Cardiac fibroblast (primary cell): Measurements from ENCODE around the gene TBL3.
A peak's percentile ranks its signal among the peaks of the same experiment; 100 is the strongest.

Experiments
- DNase-seq, 2 donors: peaks; one replicate each; pipeline versions ENCODE4 v3.0.0 to v3.0.0-alpha.2; 2010; ENCODE audit warnings: low read depth in 2 of 2
- H3K4me3 ChIP-seq, 2 donors: replicated peaks in 1 of 2; 1 replicate in 1 of 2; 2 replicates in 1 of 2; pipeline ENCODE4 v1.5.1; 2011; ENCODE audit warnings: low read depth in 2 of 2, low read length in 2 of 2, mild to moderate bottlenecking in 2 of 2, moderate library complexity in 1 of 2
- TF ChIP-seq, protein P1 (sequence below): IDR thresholded peaks from one replicate; pipeline ENCODE4 v1.5.1; 2011; ENCODE audit warnings: low read depth, mild to moderate bottlenecking, low read length, inconsistent platforms

TBL3 gene

DNA sequence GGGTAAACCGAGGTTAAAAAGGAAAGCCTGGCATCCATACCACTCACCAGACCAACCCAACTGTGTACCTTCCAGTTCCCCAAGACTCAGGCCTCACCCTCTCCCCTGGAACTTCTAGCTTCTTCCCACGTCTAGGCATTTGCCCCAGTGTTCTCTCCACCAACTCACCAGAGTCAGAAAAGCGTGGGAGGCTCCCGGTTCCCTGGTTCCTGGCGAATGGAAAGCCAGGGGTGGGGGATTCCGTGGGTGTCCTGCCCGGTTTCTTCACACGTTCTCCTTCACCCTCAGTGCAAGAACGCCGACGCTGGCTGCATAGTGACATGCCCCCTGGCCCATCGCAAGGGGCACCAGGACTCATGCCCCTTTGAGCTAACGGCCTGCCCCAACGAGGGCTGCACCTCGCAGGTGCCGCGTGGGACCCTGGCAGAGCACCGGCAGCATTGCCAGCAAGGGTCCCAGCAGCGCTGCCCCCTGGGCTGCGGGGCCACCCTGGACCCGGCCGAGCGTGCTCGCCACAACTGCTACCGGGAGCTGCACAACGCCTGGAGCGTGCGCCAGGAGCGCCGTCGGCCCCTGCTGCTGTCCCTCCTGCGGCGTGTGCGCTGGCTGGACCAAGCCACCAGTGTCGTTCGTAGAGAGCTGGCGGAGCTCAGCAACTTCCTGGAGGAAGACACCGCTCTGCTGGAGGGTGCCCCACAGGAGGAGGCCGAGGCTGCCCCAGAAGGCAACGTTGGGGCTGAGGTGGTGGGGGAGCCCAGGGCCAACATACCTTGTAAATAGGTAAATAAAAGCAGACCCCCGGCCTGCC lies 3.5 kb upstream of the TBL3 start:
- TF ChIP-seq, protein P1, sequence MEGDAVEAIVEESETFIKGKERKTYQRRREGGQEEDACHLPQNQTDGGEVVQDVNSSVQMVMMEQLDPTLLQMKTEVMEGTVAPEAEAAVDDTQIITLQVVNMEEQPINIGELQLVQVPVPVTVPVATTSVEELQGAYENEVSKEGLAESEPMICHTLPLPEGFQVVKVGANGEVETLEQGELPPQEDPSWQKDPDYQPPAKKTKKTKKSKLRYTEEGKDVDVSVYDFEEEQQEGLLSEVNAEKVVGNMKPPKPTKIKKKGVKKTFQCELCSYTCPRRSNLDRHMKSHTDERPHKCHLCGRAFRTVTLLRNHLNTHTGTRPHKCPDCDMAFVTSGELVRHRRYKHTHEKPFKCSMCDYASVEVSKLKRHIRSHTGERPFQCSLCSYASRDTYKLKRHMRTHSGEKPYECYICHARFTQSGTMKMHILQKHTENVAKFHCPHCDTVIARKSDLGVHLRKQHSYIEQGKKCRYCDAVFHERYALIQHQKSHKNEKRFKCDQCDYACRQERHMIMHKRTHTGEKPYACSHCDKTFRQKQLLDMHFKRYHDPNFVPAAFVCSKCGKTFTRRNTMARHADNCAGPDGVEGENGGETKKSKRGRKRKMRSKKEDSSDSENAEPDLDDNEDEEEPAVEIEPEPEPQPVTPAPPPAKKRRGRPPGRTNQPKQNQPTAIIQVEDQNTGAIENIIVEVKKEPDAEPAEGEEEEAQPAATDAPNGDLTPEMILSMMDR, result no peak
- no peak overlapping the region for H3K4me3 ChIP-seq
- DNase-seq, result no peak

DNA sequence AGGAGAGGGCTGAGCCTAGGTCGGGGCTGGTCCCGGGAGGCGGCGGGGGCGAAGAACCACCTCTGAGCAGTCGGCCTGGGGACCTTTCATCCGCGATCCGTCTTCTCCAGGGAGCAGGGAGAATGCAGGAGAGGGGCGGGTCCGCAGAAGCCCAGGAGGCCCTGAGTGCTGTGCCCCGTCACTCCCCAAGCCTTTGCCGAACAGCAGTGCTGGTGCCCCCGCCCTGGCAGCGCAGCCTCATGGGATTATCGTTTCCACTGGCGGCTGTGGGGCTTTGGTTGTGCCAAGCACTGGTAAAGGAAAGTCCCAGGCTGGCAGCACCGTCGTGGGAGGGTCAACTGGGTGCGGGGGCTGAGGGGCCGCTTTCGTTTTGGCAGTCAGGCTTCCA lies 631 bp downstream of the TBL3 start:
- H3K4me3 ChIP-seq, result peak overlapping the region; percentile 97
- TF ChIP-seq, protein P1, result no peak
- DNase-seq, result peak in 1 of 2 donors; percentile 33

DNA sequence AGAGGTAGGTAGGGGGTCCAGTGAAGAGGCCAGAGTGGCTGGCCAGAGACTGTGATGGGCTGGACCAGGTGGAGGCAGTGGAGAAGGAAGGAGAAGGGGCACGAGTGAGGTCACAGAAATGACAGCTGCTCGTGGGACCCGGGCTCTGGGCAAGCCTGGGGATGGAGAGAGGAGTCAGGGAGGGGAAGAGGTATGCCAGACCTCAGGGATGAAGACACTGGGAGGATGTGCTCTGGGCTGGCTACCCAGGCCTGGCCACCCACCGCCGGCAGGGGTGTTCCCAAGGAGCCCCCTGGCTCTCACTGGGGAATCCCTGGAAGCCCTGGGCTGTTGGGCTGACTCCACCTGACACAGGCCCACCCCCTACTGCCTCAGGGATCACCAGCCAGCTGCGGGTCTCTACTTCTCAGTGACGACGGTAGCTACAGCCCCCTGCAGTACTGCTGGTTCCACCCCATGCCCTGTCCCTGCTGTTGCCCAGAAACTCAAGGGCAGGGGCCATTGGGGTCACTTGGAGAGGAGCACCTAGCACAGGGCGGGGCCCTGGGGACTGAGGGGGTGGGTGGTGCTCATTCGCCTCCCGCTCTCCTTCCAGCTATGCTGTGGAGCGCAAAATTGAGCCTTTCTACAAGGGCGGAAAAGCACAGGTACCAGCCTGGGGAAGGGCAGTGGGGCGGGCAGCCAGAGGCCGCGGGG lies 1.8 kb downstream of the TBL3 start:
- H3K4me3 ChIP-seq, result no peak overlapping the region
- TF ChIP-seq, protein P1, result no peak
- no peak for DNase-seq

DNA sequence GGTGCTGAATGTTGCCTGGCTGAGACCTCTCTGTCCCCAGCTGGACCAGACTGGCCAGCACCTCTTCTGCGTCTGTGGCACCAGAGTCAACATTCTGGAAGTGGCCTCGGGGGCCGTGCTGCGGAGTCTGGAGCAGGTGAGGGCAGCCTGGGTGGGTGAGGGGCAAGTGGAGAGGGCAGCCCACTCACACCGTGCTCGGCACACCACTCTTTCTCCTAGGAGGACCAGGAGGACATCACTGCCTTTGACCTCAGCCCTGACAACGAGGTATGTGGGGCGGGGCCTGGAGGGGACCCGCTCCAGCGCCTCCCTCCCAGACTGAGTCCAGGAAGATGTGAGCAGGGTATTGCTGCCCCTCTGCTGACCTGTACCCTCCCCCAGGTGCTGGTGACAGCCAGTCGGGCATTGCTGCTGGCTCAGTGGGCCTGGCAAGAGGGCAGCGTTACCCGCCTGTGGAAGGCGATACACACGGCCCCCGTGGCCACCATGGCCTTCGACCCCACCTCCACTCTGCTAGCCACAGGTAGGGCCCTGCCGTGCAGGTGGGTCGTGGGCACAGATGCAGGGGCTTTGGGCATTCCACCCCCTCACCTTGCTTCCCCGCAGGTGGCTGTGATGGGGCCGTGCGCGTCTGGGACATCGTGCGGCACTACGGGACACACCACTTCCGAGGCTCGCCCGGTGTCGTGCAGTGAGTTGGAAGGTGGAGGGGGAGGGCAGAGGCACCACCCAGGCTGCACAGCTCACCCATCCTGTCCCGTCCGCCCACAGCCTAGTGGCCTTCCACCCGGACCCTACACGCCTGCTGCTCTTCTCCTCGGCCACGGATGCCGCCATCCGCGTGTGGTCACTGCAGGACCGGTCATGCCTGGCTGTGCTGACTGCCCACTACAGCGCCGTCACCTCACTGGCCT lies 2.6 kb downstream of the TBL3 start:
- no peak for DNase-seq
- TF ChIP-seq, protein P1, result no peak
- no peak overlapping the region for H3K4me3 ChIP-seq

DNA sequence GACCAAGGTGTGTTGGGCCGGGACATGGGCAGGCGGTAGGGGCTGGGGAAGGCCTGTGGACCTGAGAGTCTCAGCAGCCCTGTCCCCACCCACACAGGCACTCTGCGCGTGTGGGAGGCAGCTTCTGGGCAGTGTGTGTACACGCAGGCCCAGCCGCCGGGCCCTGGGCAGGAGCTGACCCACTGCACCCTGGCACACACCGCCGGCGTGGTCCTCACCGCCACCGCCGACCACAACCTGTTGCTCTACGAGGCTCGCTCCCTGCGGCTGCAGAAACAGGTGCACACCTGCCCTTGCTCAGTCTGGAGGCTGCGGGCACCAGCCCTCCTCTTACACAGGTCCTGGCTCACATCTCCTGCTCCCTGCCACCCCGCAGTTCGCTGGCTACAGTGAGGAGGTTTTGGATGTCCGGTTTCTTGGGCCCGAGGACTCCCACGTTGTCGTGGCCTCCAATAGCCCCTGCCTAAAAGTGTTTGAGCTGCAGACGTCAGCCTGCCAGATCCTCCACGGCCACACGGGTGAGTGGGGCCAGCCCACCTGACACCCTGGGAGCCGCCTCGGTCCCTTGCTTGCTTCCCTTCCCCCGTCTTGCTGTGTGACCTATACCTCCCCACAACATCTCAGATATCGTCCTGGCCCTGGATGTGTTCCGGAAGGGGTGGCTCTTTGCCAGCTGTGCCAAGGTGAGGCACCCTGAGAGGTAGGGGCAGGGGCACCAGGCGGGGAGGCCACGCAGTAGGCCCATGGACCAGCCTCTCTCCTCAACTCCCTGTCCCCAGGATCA lies 3.8 kb downstream of the TBL3 start:
- H3K4me3 ChIP-seq, result no peak overlapping the region
- TF ChIP-seq, protein P1, result no peak
- DNase-seq, result no peak

DNA sequence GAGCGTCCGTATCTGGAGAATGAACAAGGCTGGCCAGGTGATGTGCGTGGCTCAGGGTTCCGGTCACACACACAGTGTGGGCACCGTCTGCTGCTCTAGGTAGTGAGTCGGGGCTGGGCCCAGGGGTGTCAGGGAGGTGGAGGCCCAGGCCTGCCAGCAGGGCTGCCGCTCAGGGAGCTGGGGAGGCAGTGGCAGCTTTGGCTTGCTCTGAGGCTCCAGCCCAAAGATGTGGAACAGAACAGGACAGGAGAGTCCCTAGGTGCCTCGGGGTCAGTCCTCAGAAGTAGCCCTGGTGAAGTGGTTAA lies 4.3 kb downstream of the TBL3 start:
- TF ChIP-seq, protein P1, result no peak
- no peak for DNase-seq
- H3K4me3 ChIP-seq, result no peak overlapping the region
